GM12874 (cell line): ENCODE measurements around the gene ARAP3.

Experiments
- CTCF ChIP-seq: IDR thresholded peaks from 2 replicates; pipeline ENCODE4 v1.5.1; 2011; ENCODE audit warnings: low read depth, mild to moderate bottlenecking, control low read depth, low read length, moderate library complexity; ENCODE audit not compliant: insufficient read depth

ARAP3 gene

GRCh38 chr5:141675672-141676071, 6.4 kb downstream of the ARAP3 start:
- TF ChIP-seq CTCF, result no peak

GRCh38 chr5:141674747-141675146, 7.3 kb downstream of the ARAP3 start:
- no peak for TF ChIP-seq CTCF

- TF ChIP-seq CTCF, result no peak
Observed at GRCh38 chr5:141672841-141673813, 8.9 kb downstream of the ARAP3 start.

DNA sequence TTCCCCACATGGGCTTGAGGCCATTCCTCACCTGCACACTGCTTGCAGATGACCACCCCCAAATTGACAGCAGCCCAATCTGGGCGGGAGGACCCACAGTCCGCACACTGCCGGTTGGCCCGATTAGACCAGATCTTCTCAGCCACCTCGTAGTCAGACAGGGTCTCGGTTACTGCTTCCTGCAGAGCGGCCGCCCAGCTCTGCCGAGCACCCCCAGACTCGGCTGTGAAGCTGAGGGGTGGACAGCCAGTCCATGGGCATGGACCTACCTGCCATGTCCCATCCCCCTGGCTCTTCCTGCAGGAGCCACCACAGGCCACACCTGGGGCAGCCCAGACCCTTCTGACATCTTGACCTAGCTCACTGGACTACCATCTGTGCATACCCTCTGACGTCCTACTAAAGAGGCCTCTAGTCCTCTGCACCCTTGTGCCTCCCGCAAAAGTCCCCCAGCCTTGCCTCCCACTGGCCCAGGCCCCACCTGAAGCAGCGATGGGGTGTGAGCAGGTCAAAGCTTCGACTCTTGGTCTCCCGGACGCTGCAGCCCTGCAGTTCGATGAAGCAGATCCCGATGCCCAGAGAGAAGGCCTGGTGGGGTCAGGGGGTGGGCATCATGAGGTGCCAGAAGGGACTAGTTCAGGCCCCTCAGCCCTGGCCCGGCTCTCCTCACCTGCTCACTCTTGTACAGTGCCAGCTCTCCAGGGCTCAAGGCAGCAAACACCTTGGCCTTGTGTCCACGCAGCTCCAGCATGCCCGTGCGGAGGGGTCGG, 9.8 kb downstream of the ARAP3 start:
- TF ChIP-seq CTCF, result no peak

DNA sequence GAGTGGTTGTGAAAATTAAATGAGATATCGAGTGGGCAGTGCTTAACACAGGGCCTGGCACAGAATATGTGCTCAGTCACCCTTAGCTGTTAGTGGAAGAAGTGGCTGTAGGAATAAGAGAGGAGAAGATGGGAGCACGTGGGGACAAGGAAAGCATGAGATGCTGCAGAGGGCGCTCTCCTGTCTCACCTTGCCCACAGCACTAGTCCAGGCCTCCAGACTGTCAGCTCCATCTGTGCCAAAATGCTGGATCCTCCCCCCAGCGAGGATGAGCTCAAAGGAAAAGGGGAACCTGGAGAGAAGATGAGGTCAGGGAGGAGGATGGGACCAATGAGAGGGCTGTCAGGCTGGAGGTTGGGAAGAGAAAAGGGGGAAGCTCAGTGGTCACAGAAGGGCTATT, 12.5 kb downstream of the ARAP3 start:
- 0 out of 2 replicates have a peak, but pooled peaks have one; percentile 6 for TF ChIP-seq CTCF

GRCh38 chr5:141668601-141669265, 13.3 kb downstream of the ARAP3 start:
- TF ChIP-seq CTCF, result no peak
